ENCODE data around the gene SPG21.
A peak's percentile ranks its signal among the peaks of the same experiment; 100 is the strongest.

The SPG21 gene

DNA sequence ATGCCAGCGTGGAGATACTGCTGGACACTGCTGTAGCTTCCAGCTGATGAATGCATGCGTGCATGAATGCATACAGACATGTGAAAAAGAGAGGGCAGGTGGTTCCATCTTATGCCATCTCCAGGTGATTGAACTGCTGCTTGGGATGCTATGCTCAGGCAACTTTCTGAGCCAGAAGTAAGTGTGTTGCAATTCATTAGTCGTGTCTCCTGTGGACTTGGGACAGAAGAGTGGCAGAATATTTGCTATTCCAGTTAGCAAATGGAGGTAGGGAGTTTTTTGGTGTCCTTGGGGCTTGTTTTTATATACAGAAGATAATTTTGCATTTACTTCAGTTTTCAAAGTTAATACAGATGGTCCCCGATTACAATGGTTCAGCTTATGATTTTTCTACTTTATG is 44.8 kb downstream of the SPG21 start:
- no peak overlapping the region for H3K4me2 ChIP-seq (ENCODE audit: insufficient read depth, low read length, poor library complexity, severe bottlenecking)
- no peaks in the 10 kb centered on the region for H3K4me1 ChIP-seq (ENCODE audit: control insufficient read depth in 2 of 2, insufficient read depth in 1 of 2, low read depth in 1 of 2, low read length in 2 of 2)
- H2BK15ac ChIP-seq (ENCODE audit: low read length), result no peak overlapping the region
- WGBS, 2 donors (ENCODE audit: extremely low coverage in 2 of 2, insufficient read length in 2 of 2, insufficient replicate concordance in 1 of 2), result no CpG with 5 or more reads among the region's 4 CpGs
- no peak overlapping the region for H3K4me3 ChIP-seq (ENCODE audit: low read length in 2 of 2)
- H4K91ac ChIP-seq (ENCODE audit: low read depth, low read length, poor library complexity), result peak overlapping the region; percentile 47
- no peak overlapping the region for H2AK5ac ChIP-seq (ENCODE audit: low read depth, low read length)
- no peak overlapping the region for H3K4ac ChIP-seq (ENCODE audit: low read length)
- no peak overlapping the region for H2AFZ ChIP-seq (ENCODE audit: low read length)
- no peak for DNase-seq (ENCODE audit: low spot score)
- no peak overlapping the region for H3K14ac ChIP-seq (ENCODE audit: low read length)
- H3K18ac ChIP-seq (ENCODE audit: low read length), result no peak overlapping the region
- H3K23ac ChIP-seq (ENCODE audit: low read depth, low read length, poor library complexity), result no peak overlapping the region
- H3K79me1 ChIP-seq (ENCODE audit: low read depth, low read length), result no peaks in the 10 kb centered on the region
- H3K27ac ChIP-seq (replicated peaks; ENCODE audit: low read length), result no peak overlapping the region
- H2BK12ac ChIP-seq (ENCODE audit: low read length), result no peak overlapping the region
- no peaks in the 10 kb centered on the region for H3K9me3 ChIP-seq (replicated peaks in 1 of 2; ENCODE audit: control insufficient read depth in 2 of 2, insufficient read depth in 1 of 2, low read depth in 1 of 2, low read length in 2 of 2)
- no peak overlapping the region for H4K8ac ChIP-seq (ENCODE audit: low read depth, low read length)
- no peak overlapping the region for H3K9ac ChIP-seq (ENCODE audit: low read depth, low read length, poor library complexity)
- H2BK5ac ChIP-seq (ENCODE audit: low read length), result no peak overlapping the region
- no peak overlapping the region for H2BK120ac ChIP-seq (ENCODE audit: low read depth, low read length)
- H3K36me3 ChIP-seq (replicated peaks in 1 of 2; ENCODE audit: control insufficient read depth in 2 of 2, insufficient read depth in 2 of 2, low read length in 2 of 2), result no peaks in the 10 kb centered on the region
- no peaks in the 10 kb centered on the region for H3K27me3 ChIP-seq (ENCODE audit: control insufficient read depth in 3 of 3, insufficient read depth in 3 of 3, low read depth in 1 of 3, low read length in 3 of 3)

DNA sequence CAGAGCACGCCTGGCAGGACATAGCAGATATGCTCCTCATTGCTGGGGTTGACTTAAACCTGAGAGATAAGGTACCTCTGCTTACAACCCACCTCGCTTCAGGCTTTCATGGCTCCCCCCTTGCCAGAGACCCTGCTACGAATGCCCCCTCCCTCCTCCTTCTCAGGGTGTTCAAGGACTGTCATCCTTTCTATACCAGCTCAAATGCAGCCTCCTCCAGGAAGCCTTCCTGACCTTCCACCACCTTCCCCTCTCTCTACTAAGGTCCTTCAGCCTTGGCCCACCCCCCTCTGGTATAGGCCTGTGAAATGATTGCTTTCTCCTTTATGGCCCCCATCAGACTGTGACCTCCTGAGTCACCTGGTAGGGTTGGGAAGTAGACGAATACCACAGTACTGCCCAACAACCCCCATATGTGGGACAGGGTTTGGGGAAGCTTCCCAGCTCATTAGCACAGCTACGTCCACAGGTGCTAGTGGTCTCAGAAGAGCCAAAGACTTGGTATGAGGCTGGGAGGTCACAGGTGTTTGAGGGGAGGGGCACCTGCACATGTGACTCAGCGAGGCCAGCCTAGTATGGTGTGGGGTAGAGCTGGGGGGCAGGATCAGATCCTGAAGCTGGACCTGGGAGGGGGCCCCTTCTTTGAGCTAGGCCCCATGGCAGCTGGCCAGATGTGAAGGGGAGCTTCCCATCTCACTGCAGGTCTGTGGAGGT is 46.0 kb downstream of the SPG21 start:
- H3K23ac ChIP-seq (ENCODE audit: low read depth, low read length, poor library complexity), result no peak overlapping the region
- H3K9ac ChIP-seq (ENCODE audit: low read depth, low read length, poor library complexity), result no peak overlapping the region
- H3K18ac ChIP-seq (ENCODE audit: low read length), result no peak overlapping the region
- H3K4me3 ChIP-seq (ENCODE audit: low read length in 2 of 2), result no peak overlapping the region
- no peak overlapping the region for H2BK15ac ChIP-seq (ENCODE audit: low read length)
- H3K27ac ChIP-seq (replicated peaks; ENCODE audit: low read length), result no peak overlapping the region
- H4K91ac ChIP-seq (ENCODE audit: low read depth, low read length, poor library complexity), result no peak overlapping the region
- H3K4me2 ChIP-seq (ENCODE audit: insufficient read depth, low read length, poor library complexity, severe bottlenecking), result no peak overlapping the region
- H3K14ac ChIP-seq (ENCODE audit: low read length), result no peak overlapping the region
- H2BK5ac ChIP-seq (ENCODE audit: low read length), result no peak overlapping the region
- no peaks in the 10 kb centered on the region for H3K36me3 ChIP-seq (replicated peaks in 1 of 2; ENCODE audit: control insufficient read depth in 2 of 2, insufficient read depth in 2 of 2, low read length in 2 of 2)
- H2AK5ac ChIP-seq (ENCODE audit: low read depth, low read length), result no peak overlapping the region
- DNase-seq (ENCODE audit: low spot score), result no peak
- no peak overlapping the region for H2BK12ac ChIP-seq (ENCODE audit: low read length)
- H3K4ac ChIP-seq (ENCODE audit: low read length), result no peak overlapping the region
- no peaks in the 10 kb centered on the region for H3K4me1 ChIP-seq (ENCODE audit: control insufficient read depth in 2 of 2, insufficient read depth in 1 of 2, low read depth in 1 of 2, low read length in 2 of 2)
- no peaks in the 10 kb centered on the region for H3K9me3 ChIP-seq (replicated peaks in 1 of 2; ENCODE audit: control insufficient read depth in 2 of 2, insufficient read depth in 1 of 2, low read depth in 1 of 2, low read length in 2 of 2)
- WGBS, 2 donors (ENCODE audit: extremely low coverage in 2 of 2, insufficient read length in 2 of 2, insufficient replicate concordance in 1 of 2), result no CpG with 5 or more reads among the region's 6 CpGs
- no peaks in the 10 kb centered on the region for H3K79me1 ChIP-seq (ENCODE audit: low read depth, low read length)
- H2BK120ac ChIP-seq (ENCODE audit: low read depth, low read length), result no peak overlapping the region
- H3K27me3 ChIP-seq (ENCODE audit: control insufficient read depth in 3 of 3, insufficient read depth in 3 of 3, low read depth in 1 of 3, low read length in 3 of 3), result no peaks in the 10 kb centered on the region
- no peak overlapping the region for H4K8ac ChIP-seq (ENCODE audit: low read depth, low read length)
- H2AFZ ChIP-seq (ENCODE audit: low read length), result no peak overlapping the region

- Histone ChIP-seq H4K91ac (ENCODE audit: low read depth, low read length, poor library complexity) (no peak overlapping the region), H4K8ac (ENCODE audit: low read depth, low read length) (no peak overlapping the region), H3K14ac (ENCODE audit: low read length) (no peak overlapping the region), H3K4ac (ENCODE audit: low read length) (no peak overlapping the region), H2BK12ac (ENCODE audit: low read length) (no peak overlapping the region), H2BK5ac (ENCODE audit: low read length) (no peak overlapping the region), H3K27ac (replicated peaks; ENCODE audit: low read length) (no peak overlapping the region), H3K9ac (ENCODE audit: low read depth, low read length, poor library complexity) (no peak overlapping the region), H3K79me1 (ENCODE audit: low read depth, low read length) (no peaks in the 10 kb centered on the region), H3K4me1 (ENCODE audit: control insufficient read depth in 2 of 2, insufficient read depth in 1 of 2, low read depth in 1 of 2, low read length in 2 of 2) (no peaks in the 10 kb centered on the region), H3K27me3 (ENCODE audit: control insufficient read depth in 3 of 3, insufficient read depth in 3 of 3, low read depth in 1 of 3, low read length in 3 of 3) (no peaks in the 10 kb centered on the region), H3K4me3 (ENCODE audit: low read length in 2 of 2) (peak overlapping the region in 1 of 2 donors; percentile 4), H3K9me3 (replicated peaks in 1 of 2; ENCODE audit: control insufficient read depth in 2 of 2, insufficient read depth in 1 of 2, low read depth in 1 of 2, low read length in 2 of 2) (no peaks in the 10 kb centered on the region), H3K36me3 (replicated peaks in 1 of 2; ENCODE audit: control insufficient read depth in 2 of 2, insufficient read depth in 2 of 2, low read length in 2 of 2) (no peaks in the 10 kb centered on the region), H2BK15ac (ENCODE audit: low read length) (no peak overlapping the region), H3K23ac (ENCODE audit: low read depth, low read length, poor library complexity) (no peak overlapping the region), H3K18ac (ENCODE audit: low read length) (no peak overlapping the region), H2BK120ac (ENCODE audit: low read depth, low read length) (no peak overlapping the region), H3K4me2 (ENCODE audit: insufficient read depth, low read length, poor library complexity, severe bottlenecking) (no peak overlapping the region), H2AFZ (ENCODE audit: low read length) (no peak overlapping the region), H2AK5ac (ENCODE audit: low read depth, low read length) (no peak overlapping the region)
- WGBS, 2 donors (ENCODE audit: extremely low coverage in 2 of 2, insufficient read length in 2 of 2, insufficient replicate concordance in 1 of 2), result no CpG with 5 or more reads among the region's 8 CpGs
- DNase-seq (ENCODE audit: low spot score), result no peak
These were observed 47.4 kb downstream of the SPG21 start for GRCh38 chr15:64942356-64942755.

DNA sequence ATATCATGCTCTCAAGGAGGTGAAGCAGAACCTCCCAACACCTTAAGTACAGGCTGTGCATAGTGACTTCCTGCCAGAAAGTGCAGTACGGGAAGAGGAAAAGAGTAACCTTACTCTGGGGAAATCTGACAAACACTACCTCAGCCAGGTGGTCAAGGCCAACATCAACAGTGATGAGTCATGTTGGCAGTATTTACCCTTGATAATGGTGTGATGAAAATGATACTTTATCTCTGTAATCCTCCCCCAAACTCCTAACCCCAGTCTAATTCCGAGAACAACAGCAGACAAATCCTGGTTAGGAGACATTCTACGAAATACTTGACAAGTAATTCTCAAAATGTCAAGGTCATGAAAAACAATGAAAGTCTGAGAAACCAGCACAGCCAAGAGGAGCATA is 51.5 kb downstream of the SPG21 start:
- no peak overlapping the region for H2AK5ac ChIP-seq (ENCODE audit: low read depth, low read length)
- H3K27me3 ChIP-seq (ENCODE audit: control insufficient read depth in 3 of 3, insufficient read depth in 3 of 3, low read depth in 1 of 3, low read length in 3 of 3), result no peaks in the 10 kb centered on the region
- H2AFZ ChIP-seq (ENCODE audit: low read length), result no peak overlapping the region
- no peak overlapping the region for H3K27ac ChIP-seq (replicated peaks; ENCODE audit: low read length)
- no peak overlapping the region for H2BK5ac ChIP-seq (ENCODE audit: low read length)
- no peak overlapping the region for H4K91ac ChIP-seq (ENCODE audit: low read depth, low read length, poor library complexity)
- H2BK12ac ChIP-seq (ENCODE audit: low read length), result no peak overlapping the region
- no peaks in the 10 kb centered on the region for H3K36me3 ChIP-seq (replicated peaks in 1 of 2; ENCODE audit: control insufficient read depth in 2 of 2, insufficient read depth in 2 of 2, low read length in 2 of 2)
- H3K14ac ChIP-seq (ENCODE audit: low read length), result no peak overlapping the region
- no peak overlapping the region for H3K4me3 ChIP-seq (ENCODE audit: low read length in 2 of 2)
- WGBS, 2 donors (ENCODE audit: extremely low coverage in 2 of 2, insufficient read length in 2 of 2, insufficient replicate concordance in 1 of 2), result no CpG with 5 or more reads among the region's 3 CpGs
- H3K9ac ChIP-seq (ENCODE audit: low read depth, low read length, poor library complexity), result no peak overlapping the region
- no peaks in the 10 kb centered on the region for H3K4me1 ChIP-seq (ENCODE audit: control insufficient read depth in 2 of 2, insufficient read depth in 1 of 2, low read depth in 1 of 2, low read length in 2 of 2)
- no peak overlapping the region for H2BK120ac ChIP-seq (ENCODE audit: low read depth, low read length)
- no peaks in the 10 kb centered on the region for H3K79me1 ChIP-seq (ENCODE audit: low read depth, low read length)
- no peak overlapping the region for H2BK15ac ChIP-seq (ENCODE audit: low read length)
- no peak overlapping the region for H3K23ac ChIP-seq (ENCODE audit: low read depth, low read length, poor library complexity)
- H4K8ac ChIP-seq (ENCODE audit: low read depth, low read length), result no peak overlapping the region
- no peak overlapping the region for H3K4me2 ChIP-seq (ENCODE audit: insufficient read depth, low read length, poor library complexity, severe bottlenecking)
- no peaks in the 10 kb centered on the region for H3K9me3 ChIP-seq (replicated peaks in 1 of 2; ENCODE audit: control insufficient read depth in 2 of 2, insufficient read depth in 1 of 2, low read depth in 1 of 2, low read length in 2 of 2)
- H3K18ac ChIP-seq (ENCODE audit: low read length), result no peak overlapping the region
- H3K4ac ChIP-seq (ENCODE audit: low read length), result no peak overlapping the region
- no peak for DNase-seq (ENCODE audit: low spot score)
